SK-N-MC (cell line): ENCODE results near the gene NEK3.

Source experiments
- EZH2 ChIP-seq: fragments of 200-600 bp; sonication (generic); IDR thresholded peaks from one replicate; pipeline ENCODE4 v1.6.1; 2017; ENCODE audit warnings: antibody characterized with exemption
- POLR2AphosphoS5 ChIP-seq: IDR thresholded peaks from 2 replicates; pipeline ENCODE4 v1.6.1; 2012; ENCODE audit warnings: mild to moderate bottlenecking, low read depth, low read length, borderline replicate concordance

DNA sequence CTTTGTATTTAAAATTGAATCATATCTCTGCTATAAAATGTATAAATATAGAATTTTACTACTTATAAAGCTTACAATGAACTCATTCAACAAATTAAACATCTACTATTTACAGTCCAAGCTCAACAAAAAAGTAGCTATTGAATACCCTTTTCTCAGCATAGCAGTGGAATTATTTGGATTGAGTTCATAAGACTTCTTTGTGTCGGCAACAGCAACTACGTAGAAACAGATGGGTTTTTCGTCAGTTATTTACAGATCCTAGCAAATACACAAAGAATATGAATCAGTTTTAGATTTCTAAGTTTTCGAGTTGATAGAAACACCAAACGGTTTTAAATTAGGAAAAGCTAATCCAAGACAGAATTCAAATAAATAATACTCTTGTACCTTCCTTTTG, 10.4 kb upstream of the NEK3 start:
- TF ChIP-seq EZH2 (no peak), POLR2AphosphoS5 (no peak)
